ENCODE measurements around the gene EPSTI1. TPM values are rescaled to one million over a fixed set of nuclear protein-coding genes. Genes with fewer than 3 reads are reported as not detected.
"Not testable (repeated sequence)": the region's sequence is repeated elsewhere in the genome, so short reads cannot be mapped to it uniquely, and the experiment has no call there.

Gene EPSTI1
- total RNA-seq (1 to 10 TPM in 5 of 6 donors, under 1 TPM in 1; 0.83 to 9.7 (median 2.1) TPM), polyA plus RNA-seq (1 to 10 TPM; 1.4 to 3.0 TPM)

- Histone ChIP-seq H3K27me3 (no peaks in the 10 kb centered on the region), H3K36me3 (no peaks in the 10 kb centered on the region), H3K4me1 (peaks cover 0 to 7% (median 3%) of the 10 kb centered on the region in 3 donors), H3K27ac (peak within 1 kb of the TSS; percentile 46 to 85 (median 76)), H3K9me3 (no peaks in the 10 kb centered on the region), H3K4me3 (peak within 1 kb of the TSS; percentile 35 to 68 (median 54))
- FAIRE-seq (no peak), ATAC-seq (peak; percentile 71 to 89 (median 87)), DNase-seq (peak; percentile 37 to 77 (median 55))
- intact Hi-C loops (cut with DNase I): no loop called here
- TF ChIP-seq CTCF (IDR thresholded peaks at IDR 0.05): no peak
- WGBS, 2 donors: 0 to 1% methylated on average over 45 of the region's 45 CpGs
These were observed at the start of gene EPSTI1 for GRCh38 chr13:42991898-42992763. Gene EPSTI1, minus strand, starts transcription at chr13:42992241. Its CDS starts 76 bp downstream, at chr13:42992165.

- 57 to 78% methylated on average over 1 of the region's 1 CpG for WGBS, 2 donors
- no peak for TF ChIP-seq CTCF (IDR thresholded peaks at IDR 0.05)
- Histone ChIP-seq H3K9me3 (no peaks in the 10 kb centered on the region), H3K4me3 (no peak overlapping the region), H3K4me1 (peaks cover 0 to 13% (median 6%) of the 10 kb centered on the region in 3 donors), H3K36me3 (no peaks in the 10 kb centered on the region), H3K27ac (no peak overlapping the region), H3K27me3 (no peaks in the 10 kb centered on the region)
- intact Hi-C loops (cut with DNase I): no loop called here
- FAIRE-seq (no peak), DNase-seq (no peak), ATAC-seq (no peak)
These were observed 49.4 kb upstream of the EPSTI1 start for GRCh38 chr13:43041369-43041921.

- WGBS, 2 donors: 89 to 91% methylated on average over 13 of the region's 13 CpGs
- H3K4me3 ChIP-seq; H3K9me3 ChIP-seq; intact Hi-C loops (cut with DNase I); ATAC-seq; H3K27ac ChIP-seq; FAIRE-seq; H3K27me3 ChIP-seq; H3K36me3 ChIP-seq; DNase-seq: not testable (repeated sequence)
- peaks cover 0 to 11% (median 6%) of the 10 kb centered on the region in 3 donors for H3K4me1 ChIP-seq
These were observed 48.7 kb upstream of the EPSTI1 start for GRCh38 chr13:43040581-43041368.

GRCh38 chr13:43039966-43040365 is 47.9 kb upstream of the EPSTI1 start:
- intact Hi-C loops (cut with DNase I): no loop called here
- H3K4me3 ChIP-seq: no peak overlapping the region
- DNase-seq: no peak
- 96% methylated on average over 2 of the region's 2 CpGs for WGBS, 2 donors
- no peaks in the 10 kb centered on the region for H3K27me3 ChIP-seq
- H3K27ac ChIP-seq: no peak overlapping the region
- peaks cover 0 to 4% (median 3%) of the 10 kb centered on the region in 3 donors for H3K4me1 ChIP-seq
- H3K36me3 ChIP-seq: no peaks in the 10 kb centered on the region
- H3K9me3 ChIP-seq: no peaks in the 10 kb centered on the region
- TF ChIP-seq CTCF (IDR thresholded peaks at IDR 0.05): no peak
- no peak for ATAC-seq
- no peak for FAIRE-seq
